Vagina (tissue), 2 donors: ENCODE data around the gene NR4A1.

Experiments used
- CTCF ChIP-seq, 3 experiments: fragments of 450-650 bp in 2 of 3; fragments of 200-600 bp in 1 of 3; sonication (generic) in 1 of 3; IDR thresholded peaks; one replicate each; pipeline ENCODE4 v1.5.1; 2017 to 2019; ENCODE audit warnings: antibody characterized with exemption in 3 of 3, mild to moderate bottlenecking in 2 of 3, moderate library complexity in 2 of 3
- POLR2A ChIP-seq, 2 donors: fragments of 450-650 bp; IDR thresholded peaks; one replicate each; pipeline ENCODE4 v1.6.1; 2017; ENCODE audit warnings: antibody characterized with exemption in 2 of 2, mild to moderate bottlenecking in 2 of 2, moderate library complexity in 2 of 2
- POLR2AphosphoS5 ChIP-seq, 2 donors: sonication (generic); formaldehyde crosslinking; IDR thresholded peaks; one replicate each; pipeline ENCODE4 v1.9.0; 2017; ENCODE audit warnings: antibody characterized with exemption in 2 of 2, mild to moderate bottlenecking in 2 of 2, low read depth in 1 of 2; ENCODE audit not compliant: insufficient read depth in 1 of 2

GRCh38 chr12:52013626-52014310, 37.5 kb upstream of the NR4A1 start:
- no peak for TF ChIP-seq CTCF (IDR thresholded peaks at IDR 0.05)
- TF ChIP-seq POLR2A (IDR thresholded peaks at IDR 0.05) = no peak
- no peak for TF ChIP-seq POLR2AphosphoS5 (IDR thresholded peaks at IDR 0.05; ENCODE audit: insufficient read depth in 1 of 2, low read depth in 1 of 2)
